Epithelial cell of proximal tubule (primary cell): ENCODE results near the gene PPWD1. TPM values are rescaled to one million over a fixed set of nuclear protein-coding genes. Genes with fewer than 3 reads are reported as not detected.
A peak's percentile ranks its signal among the peaks of the same experiment; 100 is the strongest.
"Not testable (repeated sequence)": the region's sequence is repeated elsewhere in the genome, so short reads cannot be mapped to it uniquely, and the experiment has no call there.

Source experiments
- DNase-seq: peaks from one replicate; pipeline ENCODE4 v3.0.0-alpha.2; 2011; ENCODE audit warnings: low read depth
- H3K4me3 ChIP-seq: 2 replicates; pipeline ENCODE4 v1.5.1; 2011; ENCODE audit warnings: low read depth, mild to moderate bottlenecking, low read length
- CTCF ChIP-seq: conservative IDR thresholded peaks from 2 replicates; pipeline ENCODE4 v1.5.1; 2012; ENCODE audit warnings: low read depth, mild to moderate bottlenecking, low read length
- total RNA-seq: library from RNA; depleted of rRNA; stranded (reverse); fragments of >200 nt; gene quantifications from 2 replicates; pipeline ENCODE4 v1.2.3, GENCODE V29; 2015

PPWD1 gene
- total RNA-seq, 1 donor from 2014 or later = 18.7 TPM

- no peak for TF ChIP-seq CTCF
- no peak overlapping the region for H3K4me3 ChIP-seq
- no peak for DNase-seq
These were observed 3.4 kb downstream of the PPWD1 start for GRCh38 chr5:65566505-65566904.

- no peak overlapping the region for H3K4me3 ChIP-seq
- no peak for DNase-seq
- TF ChIP-seq CTCF = no peak
These were observed 7.6 kb downstream of the PPWD1 start for GRCh38 chr5:65570598-65571226.

- DNase-seq = no peak
- H3K4me3 ChIP-seq = no peak overlapping the region
- no peak for TF ChIP-seq CTCF
These were observed 14.0 kb downstream of the PPWD1 start for GRCh38 chr5:65577141-65577540.

- no peak for DNase-seq
- H3K4me3 ChIP-seq = no peak overlapping the region
- peak; percentile 9 for TF ChIP-seq CTCF
These were observed 25.6 kb downstream of the PPWD1 start for GRCh38 chr5:65588694-65589093.

GRCh38 chr5:65601761-65602160, 38.7 kb downstream of the PPWD1 start:
- not testable (repeated sequence) for H3K4me3 ChIP-seq

GRCh38 chr5:65611524-65611923, 48.4 kb downstream of the PPWD1 start:
- TF ChIP-seq CTCF = no peak
- H3K4me3 ChIP-seq = no peak overlapping the region
- DNase-seq = peak; percentile 97

More at GRCh38 chr5:65601761-65602160, 38.7 kb downstream of the PPWD1 start:
- not testable (repeated sequence) for DNase-seq

GRCh38 chr5:65612298-65612907, 49.3 kb downstream of the PPWD1 start:
- TF ChIP-seq CTCF = no peak
- no peak overlapping the region for H3K4me3 ChIP-seq
- no peak for DNase-seq
